Liver (tissue), 9 donors: ENCODE data around the gene LEKR1. TPM values are rescaled to one million over a fixed set of nuclear protein-coding genes. Genes with fewer than 3 reads are reported as not detected.

Source experiments
- DNase-seq: peaks from one replicate; pipeline ENCODE4 v3.0.0-alpha.2; 2017; ENCODE audit warnings: low spot score
- H3K27ac ChIP-seq, 2 donors: one replicate each; pipeline ENCODE4 v1.7.0; 2013; ENCODE audit warnings: inconsistent platforms in 2 of 2, low read length in 2 of 2, control low read depth in 1 of 2, low read depth in 1 of 2, mild to moderate bottlenecking in 1 of 2
- H3K27me3 ChIP-seq, 4 donors: one replicate each; pipeline versions ENCODE4 v1.6.1 to v1.7.0; 2013; ENCODE audit warnings: low read length in 3 of 4, inconsistent platforms in 1 of 4, mild to moderate bottlenecking in 1 of 4, moderate library complexity in 1 of 4; ENCODE audit not compliant: control insufficient read depth in 4 of 4, insufficient read depth in 4 of 4
- H3K36me3 ChIP-seq, 4 donors: one replicate each; pipeline versions ENCODE4 v1.6.1 to v1.7.0; 2013; ENCODE audit warnings: low read length in 3 of 4, mild to moderate bottlenecking in 3 of 4, low read depth in 1 of 4, moderate library complexity in 1 of 4; ENCODE audit not compliant: control insufficient read depth in 4 of 4, insufficient read depth in 3 of 4
- H3K4me1 ChIP-seq, 4 donors: one replicate each; pipeline versions ENCODE4 v1.6.1 to v1.7.0; 2013; ENCODE audit warnings: low read length in 3 of 4, mild to moderate bottlenecking in 3 of 4, moderate library complexity in 1 of 4; ENCODE audit not compliant: control insufficient read depth in 4 of 4, insufficient read depth in 4 of 4
- H3K4me3 ChIP-seq, 3 donors: one replicate each; pipeline versions ENCODE4 v1.6.1 to v1.7.0; 2013; ENCODE audit warnings: low read length in 3 of 3, control low read depth in 1 of 3, low read depth in 1 of 3, mild to moderate bottlenecking in 1 of 3
- H3K9ac ChIP-seq, 2 donors: one replicate each; pipeline ENCODE4 v1.7.0; 2013; ENCODE audit warnings: low read length in 2 of 2, mild to moderate bottlenecking in 2 of 2, moderate library complexity in 2 of 2, control low read depth in 1 of 2, low read depth in 1 of 2
- H3K9me3 ChIP-seq, 4 donors: one replicate each; pipeline versions ENCODE4 v1.6.1 to v1.7.0; 2013; ENCODE audit warnings: low read length in 3 of 4; ENCODE audit not compliant: control insufficient read depth in 4 of 4
- EGR1 ChIP-seq, 2 donors: IDR thresholded peaks; 2 replicates each; pipeline ENCODE4 v1.6.1; 2016 to 2018; ENCODE audit warnings: antibody characterized with exemption in 2 of 2, low read depth in 2 of 2
- HNF4A ChIP-seq, 2 donors: conservative IDR thresholded peaks; 2 replicates each; pipeline ENCODE4 v1.6.1; 2016; ENCODE audit warnings: antibody characterized with exemption in 2 of 2, mild to moderate bottlenecking in 2 of 2
- HNF4G ChIP-seq: IDR thresholded peaks from 2 replicates; pipeline ENCODE4 v1.6.1; 2016; ENCODE audit warnings: antibody characterized with exemption
- MAX ChIP-seq: IDR thresholded peaks from 2 replicates; pipeline ENCODE4 v1.6.1; 2016; ENCODE audit warnings: antibody characterized with exemption
- NR2F2 ChIP-seq: IDR thresholded peaks from 2 replicates; pipeline ENCODE4 v1.6.1; 2016; ENCODE audit warnings: antibody characterized with exemption
- RAD21 ChIP-seq, 2 donors: IDR thresholded peaks; 2 replicates each; pipeline ENCODE4 v1.6.1; 2016; ENCODE audit warnings: antibody characterized with exemption in 2 of 2, mild to moderate bottlenecking in 2 of 2
- RXRA ChIP-seq, 2 donors: IDR thresholded peaks; 2 replicates each; pipeline ENCODE4 v1.6.1; 2017 to 2018; ENCODE audit warnings: antibody characterized with exemption in 2 of 2, mild to moderate bottlenecking in 1 of 2
- SP1 ChIP-seq: IDR thresholded peaks from 2 replicates; pipeline ENCODE4 v1.6.1; 2018; ENCODE audit warnings: antibody characterized with exemption, mild to moderate bottlenecking
- TAF1 ChIP-seq: conservative IDR thresholded peaks from 2 replicates; pipeline ENCODE4 v1.6.1; 2016; ENCODE audit warnings: antibody characterized with exemption, mild to moderate bottlenecking
- WGBS: extraction: QIAGEN DNeasy Blood & Tissue Kit; methylation state at CpG from one replicate; pipeline ENCODE4 v1.1.7; 2013; 5-methylcytosine and 5-hydroxymethylcytosine counted together
- polyA plus RNA-seq, 2 donors: library from polyadenylated mRNA; stranded (reverse) in 1 of 2; unstranded in 1 of 2; fragments of 200-250 nt in 1 of 2; fragments of >200 nt in 1 of 2; fragmentation: Nextera tagmentation in 1 of 2; extraction: Ambion mirVana in 1 of 2; gene quantifications; one replicate each; pipeline versions ENCODE4 v1.2.1 to v1.2.3, GENCODE V29; 2013 to 2015
- total RNA-seq, 2 donors: library from RNA; depleted of rRNA; stranded (reverse); fragments of >200 nt; gene quantifications; one replicate each; pipeline ENCODE4 v1.2.3, GENCODE V29; 2014
- TF ChIP-seq, protein P1 (sequence below): IDR thresholded peaks from 2 replicates; pipeline ENCODE4 v1.6.1; 2016; ENCODE audit warnings: antibody characterized with exemption
- TF ChIP-seq, protein P2 (sequence below): fragments of 150-350 bp; IDR thresholded peaks from 2 replicates; pipeline ENCODE4 v1.5.1; 2017; ENCODE audit warnings: improper control_type of control experiment, low read depth, low read length; ENCODE audit not compliant: missing input control
- TF ChIP-seq, protein P3 (sequence below): IDR thresholded peaks from 2 replicates; pipeline ENCODE4 v1.6.1; 2016; ENCODE audit warnings: antibody characterized with exemption
- TF ChIP-seq, protein P4 (sequence below): IDR thresholded peaks from 2 replicates; pipeline ENCODE4 v1.6.1; 2016; ENCODE audit warnings: antibody characterized with exemption, mild to moderate bottlenecking
- donor health status: healthy.
- donor health status: healthy.
- donor health status: healthy.
- donor health status: healthy.
- donor health status: healthy.

LEKR1 gene
- total and polyA plus RNA-seq, 4 donors: 0.19 to 0.72 (median 0.44) TPM

GRCh38 chr3:157056035-157056434, 229.9 kb downstream of the LEKR1 start:
- H3K4me1 ChIP-seq: no peaks in the 10 kb centered on the region
- H3K27ac ChIP-seq: no peak overlapping the region
- 91% methylated on average over 1 of the region's 1 CpG for WGBS
- no peak overlapping the region for H3K9ac ChIP-seq
- H3K4me3 ChIP-seq: no peak overlapping the region
- no peak for DNase-seq
- H3K9me3 ChIP-seq: no peaks in the 10 kb centered on the region
- H3K36me3 ChIP-seq: no peaks in the 10 kb centered on the region
- TF ChIP-seq MAX (no peak), NR2F2 (no peak), EGR1 (IDR thresholded peaks at IDR 0.05; ENCODE audit: low read depth in 2 of 2) (no peak), SP1 (no peak), RXRA (IDR thresholded peaks at IDR 0.05) (no peak), HNF4G (no peak), TAF1 (no peak)
- TF ChIP-seq, protein P1, sequence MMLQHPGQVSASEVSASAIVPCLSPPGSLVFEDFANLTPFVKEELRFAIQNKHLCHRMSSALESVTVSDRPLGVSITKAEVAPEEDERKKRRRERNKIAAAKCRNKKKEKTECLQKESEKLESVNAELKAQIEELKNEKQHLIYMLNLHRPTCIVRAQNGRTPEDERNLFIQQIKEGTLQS: no peak
- H3K27me3 ChIP-seq: no peaks in the 10 kb centered on the region

- Histone ChIP-seq H3K27ac (no peak overlapping the region), H3K36me3 (no peaks in the 10 kb centered on the region), H3K4me1 (no peaks in the 10 kb centered on the region), H3K27me3 (no peaks in the 10 kb centered on the region), H3K9ac (no peak overlapping the region), H3K4me3 (no peak overlapping the region), H3K9me3 (no peaks in the 10 kb centered on the region)
- no peak for DNase-seq
- 80% methylated on average over 2 of the region's 2 CpGs for WGBS
- TF ChIP-seq, protein P2, sequence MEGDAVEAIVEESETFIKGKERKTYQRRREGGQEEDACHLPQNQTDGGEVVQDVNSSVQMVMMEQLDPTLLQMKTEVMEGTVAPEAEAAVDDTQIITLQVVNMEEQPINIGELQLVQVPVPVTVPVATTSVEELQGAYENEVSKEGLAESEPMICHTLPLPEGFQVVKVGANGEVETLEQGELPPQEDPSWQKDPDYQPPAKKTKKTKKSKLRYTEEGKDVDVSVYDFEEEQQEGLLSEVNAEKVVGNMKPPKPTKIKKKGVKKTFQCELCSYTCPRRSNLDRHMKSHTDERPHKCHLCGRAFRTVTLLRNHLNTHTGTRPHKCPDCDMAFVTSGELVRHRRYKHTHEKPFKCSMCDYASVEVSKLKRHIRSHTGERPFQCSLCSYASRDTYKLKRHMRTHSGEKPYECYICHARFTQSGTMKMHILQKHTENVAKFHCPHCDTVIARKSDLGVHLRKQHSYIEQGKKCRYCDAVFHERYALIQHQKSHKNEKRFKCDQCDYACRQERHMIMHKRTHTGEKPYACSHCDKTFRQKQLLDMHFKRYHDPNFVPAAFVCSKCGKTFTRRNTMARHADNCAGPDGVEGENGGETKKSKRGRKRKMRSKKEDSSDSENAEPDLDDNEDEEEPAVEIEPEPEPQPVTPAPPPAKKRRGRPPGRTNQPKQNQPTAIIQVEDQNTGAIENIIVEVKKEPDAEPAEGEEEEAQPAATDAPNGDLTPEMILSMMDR: no peak
- TF ChIP-seq RAD21 (IDR thresholded peaks at IDR 0.05) (no peak), RXRA (IDR thresholded peaks at IDR 0.05) (no peak), HNF4G (no peak), HNF4A (conservative IDR thresholded peaks at IDR 0.05) (no peak)
- TF ChIP-seq, protein P3, sequence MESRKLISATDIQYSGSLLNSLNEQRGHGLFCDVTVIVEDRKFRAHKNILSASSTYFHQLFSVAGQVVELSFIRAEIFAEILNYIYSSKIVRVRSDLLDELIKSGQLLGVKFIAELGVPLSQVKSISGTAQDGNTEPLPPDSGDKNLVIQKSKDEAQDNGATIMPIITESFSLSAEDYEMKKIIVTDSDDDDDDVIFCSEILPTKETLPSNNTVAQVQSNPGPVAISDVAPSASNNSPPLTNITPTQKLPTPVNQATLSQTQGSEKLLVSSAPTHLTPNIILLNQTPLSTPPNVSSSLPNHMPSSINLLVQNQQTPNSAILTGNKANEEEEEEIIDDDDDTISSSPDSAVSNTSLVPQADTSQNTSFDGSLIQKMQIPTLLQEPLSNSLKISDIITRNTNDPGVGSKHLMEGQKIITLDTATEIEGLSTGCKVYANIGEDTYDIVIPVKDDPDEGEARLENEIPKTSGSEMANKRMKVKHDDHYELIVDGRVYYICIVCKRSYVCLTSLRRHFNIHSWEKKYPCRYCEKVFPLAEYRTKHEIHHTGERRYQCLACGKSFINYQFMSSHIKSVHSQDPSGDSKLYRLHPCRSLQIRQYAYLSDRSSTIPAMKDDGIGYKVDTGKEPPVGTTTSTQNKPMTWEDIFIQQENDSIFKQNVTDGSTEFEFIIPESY: no peak
- TF ChIP-seq, protein P4, sequence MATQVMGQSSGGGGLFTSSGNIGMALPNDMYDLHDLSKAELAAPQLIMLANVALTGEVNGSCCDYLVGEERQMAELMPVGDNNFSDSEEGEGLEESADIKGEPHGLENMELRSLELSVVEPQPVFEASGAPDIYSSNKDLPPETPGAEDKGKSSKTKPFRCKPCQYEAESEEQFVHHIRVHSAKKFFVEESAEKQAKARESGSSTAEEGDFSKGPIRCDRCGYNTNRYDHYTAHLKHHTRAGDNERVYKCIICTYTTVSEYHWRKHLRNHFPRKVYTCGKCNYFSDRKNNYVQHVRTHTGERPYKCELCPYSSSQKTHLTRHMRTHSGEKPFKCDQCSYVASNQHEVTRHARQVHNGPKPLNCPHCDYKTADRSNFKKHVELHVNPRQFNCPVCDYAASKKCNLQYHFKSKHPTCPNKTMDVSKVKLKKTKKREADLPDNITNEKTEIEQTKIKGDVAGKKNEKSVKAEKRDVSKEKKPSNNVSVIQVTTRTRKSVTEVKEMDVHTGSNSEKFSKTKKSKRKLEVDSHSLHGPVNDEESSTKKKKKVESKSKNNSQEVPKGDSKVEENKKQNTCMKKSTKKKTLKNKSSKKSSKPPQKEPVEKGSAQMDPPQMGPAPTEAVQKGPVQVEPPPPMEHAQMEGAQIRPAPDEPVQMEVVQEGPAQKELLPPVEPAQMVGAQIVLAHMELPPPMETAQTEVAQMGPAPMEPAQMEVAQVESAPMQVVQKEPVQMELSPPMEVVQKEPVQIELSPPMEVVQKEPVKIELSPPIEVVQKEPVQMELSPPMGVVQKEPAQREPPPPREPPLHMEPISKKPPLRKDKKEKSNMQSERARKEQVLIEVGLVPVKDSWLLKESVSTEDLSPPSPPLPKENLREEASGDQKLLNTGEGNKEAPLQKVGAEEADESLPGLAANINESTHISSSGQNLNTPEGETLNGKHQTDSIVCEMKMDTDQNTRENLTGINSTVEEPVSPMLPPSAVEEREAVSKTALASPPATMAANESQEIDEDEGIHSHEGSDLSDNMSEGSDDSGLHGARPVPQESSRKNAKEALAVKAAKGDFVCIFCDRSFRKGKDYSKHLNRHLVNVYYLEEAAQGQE: no peak
Observed at GRCh38 chr3:157058392-157059071, 232.4 kb downstream of the LEKR1 start.
